Endothelial cell of umbilical vein (primary cell): ENCODE data around the gene GPD2.

Source experiments
- EZH2 ChIP-seq: IDR thresholded peaks from 2 replicates; pipeline ENCODE4 v1.6.1; 2012; ENCODE audit warnings: borderline replicate concordance, low read depth, mild to moderate bottlenecking, moderate library complexity, low read length, inconsistent platforms; ENCODE audit not compliant: severe bottlenecking
- FOS ChIP-seq: IDR thresholded peaks from 2 replicates; pipeline ENCODE4 v1.6.1; 2011; ENCODE audit warnings: mild to moderate bottlenecking, low read length, moderate library complexity, borderline replicate concordance; ENCODE audit not compliant: insufficient read depth
- GATA2 ChIP-seq: IDR thresholded peaks from 2 replicates; pipeline ENCODE4 v1.7.0; 2011; ENCODE audit warnings: low read depth, mild to moderate bottlenecking, moderate library complexity, mixed read lengths, low read length; ENCODE audit not compliant: insufficient read length, insufficient read depth
- JUN ChIP-seq: IDR thresholded peaks from 2 replicates; pipeline ENCODE4 v1.6.1; 2011; ENCODE audit warnings: borderline replicate concordance, low read depth; ENCODE audit not compliant: insufficient read length, insufficient read depth
- MYC ChIP-seq: IDR thresholded peaks from one replicate; pipeline ENCODE4 v1.6.1; 2011; ENCODE audit warnings: mild to moderate bottlenecking, low read depth, low read length
- POLR2A ChIP-seq: IDR thresholded peaks from 2 replicates; pipeline ENCODE4 v1.6.1; 2012; ENCODE audit warnings: low read depth, mild to moderate bottlenecking, control low read depth, low read length
- POLR2AphosphoS5 ChIP-seq: IDR thresholded peaks from 2 replicates; pipeline ENCODE4 v1.6.1; 2012; ENCODE audit warnings: low read depth, mild to moderate bottlenecking, control low read depth, low read length, moderate library complexity; ENCODE audit not compliant: insufficient read depth
- TF ChIP-seq, protein P1 (sequence below), 2 donors: IDR thresholded peaks; 1 replicate in 1 of 2; 2 replicates in 1 of 2; pipeline ENCODE4 v1.5.1; 2011; ENCODE audit warnings: low read length in 2 of 2, mild to moderate bottlenecking in 2 of 2, moderate library complexity in 2 of 2, control low read depth in 1 of 2, inconsistent platforms in 1 of 2, low read depth in 1 of 2; ENCODE audit not compliant: insufficient read depth in 1 of 2; ENCODE audit errors: extremely low read depth in 1 of 2
- TF ChIP-seq, protein P2 (sequence below): IDR thresholded peaks from 2 replicates; pipeline ENCODE4 v1.6.1; 2011; ENCODE audit not compliant: insufficient read depth, insufficient read length

DNA sequence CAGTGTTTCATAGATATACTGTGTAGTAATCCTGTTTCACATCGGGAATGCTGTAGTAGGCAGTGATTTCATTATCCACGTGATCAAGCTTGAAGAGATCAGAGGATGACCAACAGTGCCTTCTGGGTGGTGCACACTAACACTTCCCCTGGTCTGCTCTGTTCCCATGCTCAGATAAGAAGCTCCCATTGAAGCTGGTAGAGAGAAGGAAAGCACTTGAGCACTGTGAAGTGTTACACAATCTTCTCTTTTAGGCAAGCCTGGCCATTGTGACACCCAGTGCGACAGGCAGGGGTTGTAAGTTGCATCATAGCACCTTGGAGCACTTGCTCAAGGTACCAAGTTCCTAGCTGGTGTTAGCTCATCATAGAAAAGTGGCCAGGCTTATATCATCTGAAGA is 30.6 kb upstream of the GPD2 start:
- TF ChIP-seq, protein P1, sequence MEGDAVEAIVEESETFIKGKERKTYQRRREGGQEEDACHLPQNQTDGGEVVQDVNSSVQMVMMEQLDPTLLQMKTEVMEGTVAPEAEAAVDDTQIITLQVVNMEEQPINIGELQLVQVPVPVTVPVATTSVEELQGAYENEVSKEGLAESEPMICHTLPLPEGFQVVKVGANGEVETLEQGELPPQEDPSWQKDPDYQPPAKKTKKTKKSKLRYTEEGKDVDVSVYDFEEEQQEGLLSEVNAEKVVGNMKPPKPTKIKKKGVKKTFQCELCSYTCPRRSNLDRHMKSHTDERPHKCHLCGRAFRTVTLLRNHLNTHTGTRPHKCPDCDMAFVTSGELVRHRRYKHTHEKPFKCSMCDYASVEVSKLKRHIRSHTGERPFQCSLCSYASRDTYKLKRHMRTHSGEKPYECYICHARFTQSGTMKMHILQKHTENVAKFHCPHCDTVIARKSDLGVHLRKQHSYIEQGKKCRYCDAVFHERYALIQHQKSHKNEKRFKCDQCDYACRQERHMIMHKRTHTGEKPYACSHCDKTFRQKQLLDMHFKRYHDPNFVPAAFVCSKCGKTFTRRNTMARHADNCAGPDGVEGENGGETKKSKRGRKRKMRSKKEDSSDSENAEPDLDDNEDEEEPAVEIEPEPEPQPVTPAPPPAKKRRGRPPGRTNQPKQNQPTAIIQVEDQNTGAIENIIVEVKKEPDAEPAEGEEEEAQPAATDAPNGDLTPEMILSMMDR (IDR thresholded peaks at IDR 0.05; ENCODE audit: extremely low read depth in 1 of 2, insufficient read depth in 1 of 2, low read depth in 1 of 2, low read length in 2 of 2) = no peak
- TF ChIP-seq MYC = no peak
- no peak for TF ChIP-seq POLR2AphosphoS5
- no peak for TF ChIP-seq EZH2
- TF ChIP-seq POLR2A = no peak
- TF ChIP-seq, protein P2, sequence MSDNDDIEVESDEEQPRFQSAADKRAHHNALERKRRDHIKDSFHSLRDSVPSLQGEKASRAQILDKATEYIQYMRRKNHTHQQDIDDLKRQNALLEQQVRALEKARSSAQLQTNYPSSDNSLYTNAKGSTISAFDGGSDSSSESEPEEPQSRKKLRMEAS = no peak
- no peak for TF ChIP-seq FOS
- no peak for TF ChIP-seq GATA2
- TF ChIP-seq JUN = no peak
